Keratinocyte (primary cell): ENCODE results near the gene TRPM3. TPM values are rescaled to one million over a fixed set of nuclear protein-coding genes. Genes with fewer than 3 reads are reported as not detected.

Source experiments
- DNase-seq: peaks from one replicate; pipeline ENCODE4 v3.0.0-alpha.2; 2011; ENCODE audit warnings: low read depth, missing footprints, low spot score
- FAIRE-seq: peaks from 2 replicates; lab custom pipeline; 2011; peaks lifted over from hg19 to GRCh38; lab: Jason Lieb, UNC
- H2AFZ ChIP-seq: 2 replicates; pipeline ENCODE4 v1.6.0; 2012; ENCODE audit warnings: low read length, control low read depth, inconsistent platforms; ENCODE audit not compliant: control insufficient read depth
- H3K27ac ChIP-seq: 2 replicates; pipeline ENCODE4 v1.5.1; 2011; ENCODE audit warnings: low read length; ENCODE audit not compliant: control insufficient read depth, insufficient read depth
- H3K27me3 ChIP-seq: 3 replicates; pipeline ENCODE4 v1.6.0; 2011; ENCODE audit warnings: low read length; ENCODE audit not compliant: control insufficient read depth, insufficient read depth; ENCODE audit errors: extremely low read depth
- H3K36me3 ChIP-seq, 2 experiments: 2 replicates in 1 of 2; 3 replicates in 1 of 2; pipeline ENCODE4 v1.5.1; 2011; ENCODE audit warnings: low read length in 2 of 2, mild to moderate bottlenecking in 1 of 2; ENCODE audit not compliant: control insufficient read depth in 2 of 2, insufficient read depth in 2 of 2; ENCODE audit errors: extremely low read depth in 1 of 2
- H3K4me1 ChIP-seq: 3 replicates; pipeline ENCODE4 v1.5.1; 2011; ENCODE audit warnings: low read length; ENCODE audit not compliant: control insufficient read depth, insufficient read depth; ENCODE audit errors: extremely low read depth
- H3K4me2 ChIP-seq: 3 replicates; pipeline ENCODE4 v1.6.0; 2011; ENCODE audit warnings: low read depth, low read length; ENCODE audit not compliant: control insufficient read depth, insufficient read depth; ENCODE audit errors: extremely low read depth
- H3K4me3 ChIP-seq, 3 experiments: fragments of 200-600 bp in 1 of 3; sonication (generic) in 1 of 3; 2 replicates in 2 of 3; 3 replicates in 1 of 3; pipeline ENCODE4 v1.5.1; 2011 to 2016; ENCODE audit warnings: low read length in 3 of 3, mild to moderate bottlenecking in 3 of 3, control low read depth in 2 of 3, inconsistent platforms in 1 of 3, low read depth in 1 of 3, mixed read lengths in 1 of 3, mixed run types in 1 of 3, moderate library complexity in 1 of 3; ENCODE audit not compliant: control insufficient read depth in 2 of 3, insufficient read depth in 2 of 3; ENCODE audit errors: extremely low read depth in 1 of 3
- H3K79me2 ChIP-seq: 2 replicates; pipeline ENCODE4 v1.6.0; 2012; ENCODE audit warnings: low read length; ENCODE audit not compliant: control insufficient read depth, insufficient read depth
- H3K9ac ChIP-seq: 3 replicates; pipeline ENCODE4 v1.6.0; 2011; ENCODE audit warnings: low read length; ENCODE audit not compliant: control insufficient read depth, insufficient read depth; ENCODE audit errors: extremely low read depth
- H3K9me1 ChIP-seq: 3 replicates; pipeline ENCODE4 v1.6.0; 2011; ENCODE audit warnings: low read length; ENCODE audit not compliant: control insufficient read depth, insufficient read depth; ENCODE audit errors: extremely low read depth
- H3K9me3 ChIP-seq: 2 replicates; pipeline ENCODE4 v1.5.1; 2012; ENCODE audit warnings: low read depth, low read length; ENCODE audit not compliant: control insufficient read depth
- H4K20me1 ChIP-seq: 3 replicates; pipeline ENCODE4 v1.6.0; 2011; ENCODE audit warnings: low read length; ENCODE audit not compliant: control insufficient read depth, insufficient read depth; ENCODE audit errors: extremely low read depth
- CTCF ChIP-seq, 3 experiments: IDR thresholded peaks in 1 of 3; conservative IDR thresholded peaks in 1 of 3; optimal IDR thresholded peaks in 1 of 3; 2 replicates in 2 of 3; 3 replicates in 1 of 3; pipeline versions ENCODE3 to v1.5.1; 2011; ENCODE audit warnings: low read length in 3 of 3, mild to moderate bottlenecking in 3 of 3, moderate library complexity in 2 of 3, control low read depth in 1 of 3, inconsistent platforms in 1 of 3; ENCODE audit not compliant: insufficient read depth in 2 of 3; ENCODE audit errors: extremely low read depth in 1 of 3
- EZH2 ChIP-seq: IDR thresholded peaks from one replicate; pipeline ENCODE4 v1.6.1; 2012; ENCODE audit warnings: inconsistent platforms, mild to moderate bottlenecking, low read length, moderate library complexity
- dilution Hi-C: fragments of 300-500 bp; cut with MboI; formaldehyde crosslinking; loops from one replicate; pipeline ENCODE4 v1.7.0; 2020; ENCODE audit warnings: low sequenced_read_pairs; ENCODE audit not compliant: extremely low pct_ligation_motif_present
- polyA plus RNA-seq, 5 experiments: library from polyadenylated mRNA; depleted of rRNA in 3 of 5; stranded (reverse) in 3 of 5; stranded (forward) in 1 of 5; unstranded in 1 of 5; fragments of >200 nt; gene quantifications; 1 replicate in 1 of 5; 2 replicates in 3 of 5; 3 replicates in 1 of 5; pipeline versions ENCODE4 v1.2.1 to v1.2.3, GENCODE V29; 2011 to 2012; ENCODE audit warnings: missing spikeins in 2 of 5, low read depth in 1 of 5, low replicate concordance in 1 of 5

The TRPM3 gene
- polyA plus RNA-seq, 1 donor (not counting 4 experiments of a cell fraction or from before 2014, with no cell fraction given), result 0.03 TPM

- no peaks in the 10 kb centered on the region for H3K79me2 ChIP-seq
- H3K27ac ChIP-seq, result no peak overlapping the region
- H4K20me1 ChIP-seq, result no peaks in the 10 kb centered on the region
- H2AFZ ChIP-seq, result no peak overlapping the region
- no peaks in the 10 kb centered on the region for H3K4me1 ChIP-seq
- no peaks in the 10 kb centered on the region for H3K36me3 ChIP-seq
- TF ChIP-seq CTCF (optimal IDR thresholded peaks at IDR 0.05 in 1 of 3, IDR thresholded peaks at IDR 0.05 in 1 of 3, conservative IDR thresholded peaks at IDR 0.05 in 1 of 3; ENCODE audit: extremely low read depth in 1 of 3, insufficient read depth in 2 of 3, low read length in 3 of 3), result no peak
- TF ChIP-seq EZH2, result no peak
- no peaks in the 10 kb centered on the region for H3K27me3 ChIP-seq
- H3K4me3 ChIP-seq, result no peak overlapping the region
- DNase-seq (no peak), FAIRE-seq (no peak)
- dilution Hi-C loops, result no loop called here
- no peak overlapping the region for H3K4me2 ChIP-seq
- H3K9me1 ChIP-seq, result no peaks in the 10 kb centered on the region
- no peak overlapping the region for H3K9ac ChIP-seq
- H3K9me3 ChIP-seq, result no peaks in the 10 kb centered on the region
Measured at GRCh38 chr9:70835323-70835722, 286.1 kb downstream of the TRPM3 start.

- H3K4me3 ChIP-seq, result no peak overlapping the region
- H3K79me2 ChIP-seq, result no peaks in the 10 kb centered on the region
- H3K27ac ChIP-seq, result no peak overlapping the region
- H3K36me3 ChIP-seq, result no peaks in the 10 kb centered on the region
- H2AFZ ChIP-seq, result no peak overlapping the region
- no peaks in the 10 kb centered on the region for H3K9me3 ChIP-seq
- H3K9ac ChIP-seq, result no peak overlapping the region
- no peaks in the 10 kb centered on the region for H3K9me1 ChIP-seq
- TF ChIP-seq CTCF (optimal IDR thresholded peaks at IDR 0.05 in 1 of 3, IDR thresholded peaks at IDR 0.05 in 1 of 3, conservative IDR thresholded peaks at IDR 0.05 in 1 of 3; ENCODE audit: extremely low read depth in 1 of 3, insufficient read depth in 2 of 3, low read length in 3 of 3) (no peak), EZH2 (no peak)
- DNase-seq, result no peak
- dilution Hi-C loops, result no loop called here
- no peaks in the 10 kb centered on the region for H3K27me3 ChIP-seq
- no peaks in the 10 kb centered on the region for H4K20me1 ChIP-seq
- H3K4me1 ChIP-seq, result no peaks in the 10 kb centered on the region
- no peak for FAIRE-seq
- H3K4me2 ChIP-seq, result no peak overlapping the region
Measured at GRCh38 chr9:70832492-70832891, 288.9 kb downstream of the TRPM3 start.
